IPS-15b (cell line): Measurements from ENCODE around the gene TMEM120B.
"Not testable (repeated sequence)": the region's sequence is repeated elsewhere in the genome, so short reads cannot be mapped to it uniquely, and the experiment has no call there.

ENCODE experiments used
- H3K27me3 ChIP-seq: one replicate; pipeline ENCODE4 v1.6.1; 2013; ENCODE audit warnings: low read length; ENCODE audit not compliant: control insufficient read depth, insufficient read depth
- H3K36me3 ChIP-seq: one replicate; pipeline ENCODE4 v1.6.1; 2013; ENCODE audit warnings: low read length; ENCODE audit not compliant: control insufficient read depth, insufficient read depth
- H3K4me1 ChIP-seq: one replicate; pipeline ENCODE4 v1.6.1; 2013; ENCODE audit warnings: mild to moderate bottlenecking, low read length; ENCODE audit not compliant: control insufficient read depth, insufficient read depth
- H3K4me3 ChIP-seq: one replicate; pipeline ENCODE4 v1.5.1; 2013; ENCODE audit warnings: low read depth, low read length
- H3K9ac ChIP-seq: one replicate; pipeline ENCODE4 v1.6.1; 2013; ENCODE audit warnings: low read depth, mild to moderate bottlenecking, low read length
- H3K9me3 ChIP-seq: one replicate; pipeline ENCODE4 v1.6.1; 2013; ENCODE audit warnings: mild to moderate bottlenecking, low read length; ENCODE audit not compliant: control insufficient read depth, insufficient read depth

TMEM120B gene

GRCh38 chr12:121712461-121713256, at the start of gene TMEM120B:
TSS of gene TMEM120B (plus strand) at chr12:121712752. CDS start at chr12:121712896, 144 bp downstream.
- H3K36me3 ChIP-seq, result no peaks in the 10 kb centered on the region
- H3K27me3 ChIP-seq, result no peaks in the 10 kb centered on the region
- peak within 1 kb of the TSS; percentile 85 for H3K4me3 ChIP-seq
- H3K9ac ChIP-seq, result peak within 1 kb of the TSS; percentile 56
- H3K4me1 ChIP-seq, result peaks cover 2% of the 10 kb centered on the region
- H3K9me3 ChIP-seq, result no peaks in the 10 kb centered on the region

- no peaks in the 10 kb centered on the region for H3K4me1 ChIP-seq
- no peaks in the 10 kb centered on the region for H3K9me3 ChIP-seq
- H3K9ac ChIP-seq, result no peak overlapping the region
- peaks cover 7% of the 10 kb centered on the region for H3K36me3 ChIP-seq
- no peak overlapping the region for H3K4me3 ChIP-seq
- no peaks in the 10 kb centered on the region for H3K27me3 ChIP-seq
Measured at GRCh38 chr12:121663610-121663929, 49.0 kb upstream of the TMEM120B start.

GRCh38 chr12:121666829-121667228, 45.7 kb upstream of the TMEM120B start:
- not testable (repeated sequence) for H3K9ac ChIP-seq, H3K36me3 ChIP-seq, H3K4me3 ChIP-seq, H3K27me3 ChIP-seq, H3K9me3 ChIP-seq, H3K4me1 ChIP-seq

- H3K9me3 ChIP-seq, result no peaks in the 10 kb centered on the region
- no peak overlapping the region for H3K9ac ChIP-seq
- H3K27me3 ChIP-seq, result no peaks in the 10 kb centered on the region
- H3K4me1 ChIP-seq, result peaks cover 8% of the 10 kb centered on the region
- no peak overlapping the region for H3K4me3 ChIP-seq
- H3K36me3 ChIP-seq, result peaks cover 7% of the 10 kb centered on the region
Measured at GRCh38 chr12:121668750-121669520, 43.6 kb upstream of the TMEM120B start.

GRCh38 chr12:121669521-121669900, 43.0 kb upstream of the TMEM120B start, which contains the start of gene MORN3:
TSS of gene MORN3 (minus strand) at chr12:121669654. CDS start at chr12:121669483, 171 bp downstream.
- Histone ChIP-seq H3K4me3 (no peak within 1 kb of the TSS), H3K9ac (no peak within 1 kb of the TSS), H3K27me3 (no peaks in the 10 kb centered on the region), H3K4me1 (peaks cover 8% of the 10 kb centered on the region), H3K9me3 (no peaks in the 10 kb centered on the region), H3K36me3 (peaks cover 7% of the 10 kb centered on the region)

- Histone ChIP-seq H3K4me3 (peak overlapping the region; percentile 46), H3K4me1 (peaks cover 8% of the 10 kb centered on the region), H3K36me3 (no peaks in the 10 kb centered on the region), H3K27me3 (no peaks in the 10 kb centered on the region), H3K9me3 (no peaks in the 10 kb centered on the region), H3K9ac (peak overlapping the region; percentile 47)
Measured at GRCh38 chr12:121673013-121673511, 39.5 kb upstream of the TMEM120B start.

GRCh38 chr12:121676190-121676589, 36.4 kb upstream of the TMEM120B start:
- Histone ChIP-seq H3K36me3 (no peaks in the 10 kb centered on the region), H3K4me1 (peaks cover 8% of the 10 kb centered on the region), H3K27me3 (no peaks in the 10 kb centered on the region), H3K9ac (no peak overlapping the region), H3K9me3 (no peaks in the 10 kb centered on the region), H3K4me3 (no peak overlapping the region)

GRCh38 chr12:121678305-121678704, 34.2 kb upstream of the TMEM120B start:
- Histone ChIP-seq H3K4me3 (no peak overlapping the region), H3K9ac (no peak overlapping the region), H3K27me3 (no peaks in the 10 kb centered on the region), H3K9me3 (no peaks in the 10 kb centered on the region), H3K36me3 (no peaks in the 10 kb centered on the region), H3K4me1 (no peaks in the 10 kb centered on the region)

GRCh38 chr12:121678716-121679300, 33.7 kb upstream of the TMEM120B start:
- no peaks in the 10 kb centered on the region for H3K9me3 ChIP-seq
- no peaks in the 10 kb centered on the region for H3K27me3 ChIP-seq

GRCh38 chr12:121679661-121680197, 32.8 kb upstream of the TMEM120B start:
- not testable (repeated sequence) for H3K27me3 ChIP-seq, H3K9ac ChIP-seq, H3K4me1 ChIP-seq, H3K4me3 ChIP-seq, H3K36me3 ChIP-seq, H3K9me3 ChIP-seq

More at GRCh38 chr12:121678716-121679300, 33.7 kb upstream of the TMEM120B start:
- no peak overlapping the region for H3K4me3 ChIP-seq
- no peaks in the 10 kb centered on the region for H3K4me1 ChIP-seq
- H3K36me3 ChIP-seq, result no peaks in the 10 kb centered on the region
- H3K9ac ChIP-seq, result no peak overlapping the region

- H3K27me3 ChIP-seq, result no peaks in the 10 kb centered on the region
- no peaks in the 10 kb centered on the region for H3K36me3 ChIP-seq
- no peaks in the 10 kb centered on the region for H3K4me1 ChIP-seq
- H3K9ac ChIP-seq, result no peak overlapping the region
- no peak overlapping the region for H3K4me3 ChIP-seq
- no peaks in the 10 kb centered on the region for H3K9me3 ChIP-seq
Measured at GRCh38 chr12:121688966-121689365, 23.6 kb upstream of the TMEM120B start.
